Natural killer cell treated with Interleukin-12 subunit alpha and Interleukin-12 subunit beta and Interleukin-15 and Interleukin-18, amount 100 ng/mL, for 72 hours (primary cell): ENCODE data around the gene SHISA4. TPM values are rescaled to one million over a fixed set of nuclear protein-coding genes. Genes with fewer than 3 reads are reported as not detected.

Source experiments
- ATAC-seq, 2 donors: fragments of 150-1000 bp; cut with Tn5 transposase in 1 of 2; sonication (Bioruptor Pico), chemical (Tn5 transposase) in 1 of 2; 2 replicates each; pipeline ENCODE4 v1.10.0; 2021
- DNase-seq: peaks from one replicate; pipeline ENCODE4 v3.0.0; 2022; ENCODE audit warnings: low spot score
- H3K27ac Mint-ChIP-seq, 2 donors: 1 replicate in 1 of 2; 2 replicates in 1 of 2; pipeline ENCODE4 v1.8.0; 2022; ENCODE audit warnings: mixed read lengths in 2 of 2, mild to moderate bottlenecking in 1 of 2, moderate library complexity in 1 of 2
- H3K27me3 Mint-ChIP-seq, 2 donors: 1 replicate in 1 of 2; 2 replicates in 1 of 2; pipeline ENCODE4 v1.8.0; 2022; ENCODE audit warnings: mixed read lengths in 2 of 2
- H3K36me3 Mint-ChIP-seq: one replicate; pipeline ENCODE4 v1.8.0; 2022; ENCODE audit warnings: mixed read lengths
- H3K4me1 Mint-ChIP-seq, 2 donors: 1 replicate in 1 of 2; 2 replicates in 1 of 2; pipeline ENCODE4 v1.8.0; 2022; ENCODE audit warnings: low read depth in 2 of 2, mixed read lengths in 2 of 2, mild to moderate bottlenecking in 1 of 2
- H3K4me3 Mint-ChIP-seq: one replicate; pipeline ENCODE4 v1.8.0; 2022; ENCODE audit warnings: mixed read lengths
- H3K9me3 Mint-ChIP-seq: 2 replicates; pipeline ENCODE4 v1.8.0; 2022; ENCODE audit warnings: mixed read lengths
- total RNA-seq, 2 donors: library from RNA; stranded (reverse); gene quantifications; one replicate each; pipeline ENCODE4 v1.2.3, GENCODE V29; 2022

SHISA4 gene
- total RNA-seq, 2 donors from 2014 or later: 2.5 TPM

DNA sequence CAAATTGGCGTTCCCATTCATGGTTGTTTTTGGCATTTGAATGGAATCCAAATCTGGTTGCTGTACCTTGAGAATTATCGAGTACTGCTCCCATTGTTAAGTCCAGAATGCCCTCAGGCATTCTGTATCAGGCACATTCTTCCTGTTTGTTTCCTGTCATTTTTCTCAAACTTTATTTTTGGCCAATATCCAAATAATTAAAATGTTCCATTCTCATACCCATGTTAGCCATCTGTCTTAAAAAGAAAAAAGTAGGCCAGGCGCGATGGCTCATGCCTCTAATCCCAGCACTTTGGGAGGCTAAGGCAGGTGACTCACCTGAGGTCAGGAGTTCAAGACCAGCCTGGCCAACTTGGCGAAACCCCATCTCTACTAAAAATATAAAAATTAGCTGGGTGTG is 29.3 kb upstream of the SHISA4 start:
- DNase-seq (no peak), ATAC-seq (no peak)
- peaks cover 41% of the 10 kb centered on the region for H3K36me3 Mint-ChIP-seq
- H3K9me3 Mint-ChIP-seq: no peaks in the 10 kb centered on the region
- no peak overlapping the region for H3K4me3 Mint-ChIP-seq
- no peaks in the 10 kb centered on the region for H3K27me3 Mint-ChIP-seq
- H3K27ac Mint-ChIP-seq: no peak overlapping the region
- H3K4me1 Mint-ChIP-seq: no peaks in the 10 kb centered on the region

DNA sequence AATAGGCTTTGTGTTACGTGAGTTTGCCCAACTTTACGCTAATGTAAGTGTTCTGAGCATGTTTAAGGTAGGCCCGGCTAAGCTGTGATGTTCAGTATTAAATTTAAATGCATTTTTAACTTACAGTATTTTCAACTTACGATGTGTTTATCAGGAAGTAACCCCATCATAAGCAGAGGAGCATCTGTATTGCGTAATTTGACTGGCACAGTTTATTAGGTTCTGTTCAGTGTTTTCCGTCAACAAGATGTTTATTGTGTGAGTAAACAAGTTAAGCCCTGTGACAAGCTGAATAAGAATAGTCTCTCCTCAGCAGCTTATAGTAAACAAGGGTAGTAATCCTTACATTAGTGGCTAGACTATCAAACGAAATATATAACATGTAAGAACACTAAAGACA is 27.2 kb upstream of the SHISA4 start:
- H3K4me1 Mint-ChIP-seq: no peaks in the 10 kb centered on the region
- DNase-seq (no peak), ATAC-seq (no peak)
- no peak overlapping the region for H3K4me3 Mint-ChIP-seq
- H3K27me3 Mint-ChIP-seq: no peaks in the 10 kb centered on the region
- H3K9me3 Mint-ChIP-seq: no peaks in the 10 kb centered on the region
- H3K36me3 Mint-ChIP-seq: peaks cover 26% of the 10 kb centered on the region
- no peak overlapping the region for H3K27ac Mint-ChIP-seq

DNA sequence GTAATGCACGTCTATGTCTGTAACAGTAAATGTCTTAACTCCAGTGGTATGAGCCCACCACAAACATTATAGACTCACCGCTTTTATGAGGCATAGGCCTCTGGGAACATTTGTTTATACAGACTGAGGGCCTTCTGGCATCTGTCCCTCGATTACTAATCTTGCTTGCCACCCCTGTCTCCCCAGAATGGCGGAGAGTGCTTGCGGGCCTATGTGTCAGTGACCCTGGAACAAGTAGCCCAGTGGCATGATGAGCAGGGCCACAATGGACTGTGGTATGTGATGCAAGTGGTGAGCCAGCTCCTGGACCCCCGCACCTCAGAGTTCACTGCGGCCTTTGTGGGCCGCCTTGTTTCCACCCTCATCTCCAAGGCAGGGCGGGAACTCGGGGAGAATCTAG is 18.3 kb upstream of the SHISA4 start:
- H3K27ac Mint-ChIP-seq: no peak overlapping the region
- peaks cover 29% of the 10 kb centered on the region for H3K36me3 Mint-ChIP-seq
- no peak for DNase-seq
- no peak for ATAC-seq
- no peaks in the 10 kb centered on the region for H3K27me3 Mint-ChIP-seq
- no peaks in the 10 kb centered on the region for H3K9me3 Mint-ChIP-seq
- no peak overlapping the region for H3K4me3 Mint-ChIP-seq
- no peaks in the 10 kb centered on the region for H3K4me1 Mint-ChIP-seq

DNA sequence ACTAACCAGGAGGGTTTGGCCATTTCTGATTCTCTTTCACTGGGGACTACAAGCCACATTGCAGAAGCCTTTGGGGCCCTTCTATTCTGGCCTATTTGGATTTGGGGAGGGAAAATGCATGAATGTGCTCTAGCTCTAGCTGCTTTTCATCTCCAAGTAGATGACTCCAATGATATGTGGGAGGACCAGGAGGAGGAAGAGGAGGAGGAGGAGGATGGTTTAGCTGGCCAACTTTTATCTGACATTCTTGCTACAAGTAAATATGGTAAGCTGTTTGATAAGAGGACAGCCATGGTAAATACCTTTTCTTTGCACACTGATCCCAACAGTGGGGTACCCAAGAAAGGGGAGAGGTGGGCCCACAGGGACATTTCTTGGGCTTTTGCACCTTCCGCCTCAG is 14.0 kb upstream of the SHISA4 start:
- peaks cover 27% of the 10 kb centered on the region for H3K36me3 Mint-ChIP-seq
- H3K4me3 Mint-ChIP-seq: no peak overlapping the region
- ATAC-seq (no peak), DNase-seq (no peak)
- H3K9me3 Mint-ChIP-seq: no peaks in the 10 kb centered on the region
- no peaks in the 10 kb centered on the region for H3K4me1 Mint-ChIP-seq
- H3K27me3 Mint-ChIP-seq: no peaks in the 10 kb centered on the region
- no peak overlapping the region for H3K27ac Mint-ChIP-seq

DNA sequence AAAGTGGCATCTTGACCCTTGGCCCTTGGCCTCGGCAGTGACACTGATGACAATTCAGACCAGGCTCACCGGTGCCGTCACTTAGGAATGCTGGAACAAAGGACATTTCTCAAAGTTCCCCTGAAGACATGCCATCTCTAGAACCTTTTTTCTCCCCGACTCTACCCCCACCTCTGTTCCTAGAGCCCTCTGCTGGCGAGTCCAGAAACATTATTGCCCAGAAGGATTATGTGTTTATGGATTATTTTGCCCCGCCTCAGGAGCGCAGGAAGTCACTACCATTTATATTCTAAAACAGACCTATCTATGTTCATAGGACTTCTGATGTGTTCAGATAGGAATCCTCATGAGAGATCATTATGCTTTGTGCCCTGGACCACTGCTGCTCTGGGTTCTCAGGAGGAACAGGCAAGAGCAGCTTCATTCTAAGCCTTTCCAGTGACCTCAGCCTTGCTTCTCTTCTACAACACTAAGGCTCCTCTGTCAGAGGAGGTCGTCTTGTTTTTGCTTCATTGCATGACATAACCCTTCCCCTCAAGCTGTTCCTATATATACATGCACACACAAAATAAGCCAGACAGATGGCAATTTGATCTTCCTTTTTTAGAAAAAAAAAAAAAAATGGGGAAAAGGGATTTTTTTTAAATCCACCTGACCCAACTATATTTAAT is 12.4 kb upstream of the SHISA4 start:
- ATAC-seq (no peak), DNase-seq (no peak)
- Mint-ChIP-seq H3K36me3 (peaks cover 21% of the 10 kb centered on the region), H3K4me3 (no peak overlapping the region), H3K27me3 (no peaks in the 10 kb centered on the region), H3K4me1 (no peaks in the 10 kb centered on the region), H3K9me3 (no peaks in the 10 kb centered on the region), H3K27ac (no peak overlapping the region)

DNA sequence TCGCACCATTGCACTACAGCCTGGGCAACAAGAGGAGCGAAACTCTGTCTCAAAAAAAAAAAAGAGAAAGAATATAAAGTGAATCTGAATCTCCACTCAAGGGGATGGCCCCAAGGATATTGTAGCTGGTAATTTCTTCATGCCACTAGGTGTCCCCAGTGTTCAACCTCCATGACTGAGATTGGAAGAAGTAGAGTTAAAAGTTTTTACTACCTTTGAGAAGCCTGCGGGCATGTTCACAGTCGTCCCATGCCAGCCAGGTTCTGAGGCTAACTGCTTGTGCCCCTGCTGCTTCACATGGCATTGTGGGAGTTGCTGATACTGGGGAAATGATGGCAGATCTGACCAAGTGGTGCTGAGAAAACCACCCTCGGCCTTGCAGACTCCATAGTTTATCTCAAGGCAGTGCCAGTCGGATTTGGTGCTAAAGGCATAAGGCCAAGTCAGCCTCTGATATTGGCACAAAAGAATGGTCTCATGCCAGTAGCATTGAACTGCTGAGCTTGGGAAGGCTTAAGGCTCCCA is 10.8 kb upstream of the SHISA4 start:
- H3K27me3 Mint-ChIP-seq: no peaks in the 10 kb centered on the region
- no peak for ATAC-seq
- no peak overlapping the region for H3K4me3 Mint-ChIP-seq
- no peak for DNase-seq
- no peaks in the 10 kb centered on the region for H3K9me3 Mint-ChIP-seq
- H3K36me3 Mint-ChIP-seq: peaks cover 10% of the 10 kb centered on the region
- no peak overlapping the region for H3K27ac Mint-ChIP-seq
- H3K4me1 Mint-ChIP-seq: no peaks in the 10 kb centered on the region

DNA sequence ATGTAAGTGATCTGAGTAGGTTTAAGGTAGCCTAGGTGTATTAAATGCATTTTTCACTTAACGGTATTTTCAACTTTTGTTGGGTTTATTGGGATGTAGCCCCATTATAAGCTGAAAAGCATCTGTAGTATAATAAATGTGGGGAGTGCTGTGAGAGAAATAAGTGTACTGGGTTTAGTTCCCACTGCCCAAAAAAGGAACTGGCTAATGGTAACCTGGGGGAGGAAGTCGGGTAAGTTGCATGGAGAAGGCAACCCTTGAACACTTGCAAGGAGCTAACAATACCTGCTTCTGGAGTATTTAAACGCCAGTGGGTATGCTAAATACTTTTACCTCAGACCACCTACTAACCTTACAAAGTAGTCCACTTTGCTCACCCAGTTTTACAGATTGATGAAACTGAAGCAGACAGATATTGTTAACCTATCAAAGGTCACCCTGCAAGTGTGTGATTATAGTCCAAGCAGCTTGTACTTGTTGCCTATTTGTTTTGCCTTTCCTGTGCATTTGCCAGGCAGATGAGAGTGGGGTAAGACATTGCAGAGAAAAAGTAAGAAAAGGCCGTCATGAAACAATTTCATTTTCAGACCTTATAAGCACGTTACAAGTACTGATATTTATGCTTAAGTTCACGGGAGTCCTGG is 7.6 kb upstream of the SHISA4 start:
- Mint-ChIP-seq H3K4me3 (no peak overlapping the region), H3K9me3 (no peaks in the 10 kb centered on the region), H3K27me3 (peaks cover 0 to 5% of the 10 kb centered on the region in 2 donors), H3K4me1 (no peaks in the 10 kb centered on the region), H3K36me3 (peaks cover 8% of the 10 kb centered on the region), H3K27ac (peak overlapping the region in 1 of 2 donors; percentile 4)
- ATAC-seq (no peak), DNase-seq (no peak)

DNA sequence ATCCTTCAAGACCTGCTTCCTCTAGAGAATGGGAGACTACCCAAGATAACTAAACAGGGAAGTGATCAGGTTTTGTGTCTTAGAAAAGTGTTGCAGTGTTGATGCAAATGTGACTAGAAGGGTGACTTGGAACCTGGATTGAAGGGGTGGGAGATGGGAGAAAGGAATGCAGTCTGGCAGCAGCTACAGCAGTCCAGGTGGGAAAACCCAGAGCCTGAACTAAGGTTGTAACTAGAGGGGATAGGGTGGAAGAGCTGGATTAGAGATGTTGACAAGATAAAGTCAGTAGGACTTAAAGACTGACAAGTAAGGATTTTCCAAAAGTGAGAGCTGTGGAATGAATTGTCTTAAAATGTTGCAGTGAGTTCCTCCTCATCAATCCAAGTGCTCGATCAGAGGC is 7.1 kb upstream of the SHISA4 start:
- no peak for DNase-seq
- H3K27ac Mint-ChIP-seq: peak overlapping the region in 1 of 2 donors; percentile 4
- no peak overlapping the region for H3K4me3 Mint-ChIP-seq
- no peaks in the 10 kb centered on the region for H3K9me3 Mint-ChIP-seq
- no peaks in the 10 kb centered on the region for H3K4me1 Mint-ChIP-seq
- ATAC-seq: no peak
- peaks cover 4% of the 10 kb centered on the region for H3K36me3 Mint-ChIP-seq
- peaks cover 2 to 6% of the 10 kb centered on the region in 2 donors for H3K27me3 Mint-ChIP-seq

DNA sequence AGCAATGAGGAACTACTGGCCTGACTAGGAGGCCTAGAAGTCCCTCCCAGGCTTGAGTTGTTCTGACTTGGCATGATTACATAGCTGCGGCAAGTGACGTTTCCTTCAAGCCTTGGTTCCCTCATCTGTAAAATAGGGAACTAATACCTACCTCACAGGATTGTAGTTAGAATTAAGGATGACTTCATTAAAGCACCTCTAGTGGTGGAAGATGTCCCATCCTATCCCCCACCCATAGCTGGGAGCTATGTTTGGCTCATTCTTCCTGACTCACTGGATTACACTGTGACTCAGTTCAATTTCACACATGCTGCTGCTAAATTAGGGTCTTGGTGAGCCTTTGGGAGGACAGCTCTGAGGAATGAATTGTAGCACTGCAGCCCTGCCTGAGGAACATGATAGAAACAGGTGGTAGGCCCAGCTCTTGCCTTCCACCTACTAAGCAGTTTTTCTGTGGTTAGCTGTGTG is 6.0 kb upstream of the SHISA4 start:
- H3K36me3 Mint-ChIP-seq: no peaks in the 10 kb centered on the region
- no peak overlapping the region for H3K4me3 Mint-ChIP-seq
- no peak overlapping the region for H3K27ac Mint-ChIP-seq
- no peaks in the 10 kb centered on the region for H3K9me3 Mint-ChIP-seq
- DNase-seq: no peak
- ATAC-seq: no peak
- no peaks in the 10 kb centered on the region for H3K4me1 Mint-ChIP-seq
- peaks cover 13 to 15% of the 10 kb centered on the region in 2 donors for H3K27me3 Mint-ChIP-seq

DNA sequence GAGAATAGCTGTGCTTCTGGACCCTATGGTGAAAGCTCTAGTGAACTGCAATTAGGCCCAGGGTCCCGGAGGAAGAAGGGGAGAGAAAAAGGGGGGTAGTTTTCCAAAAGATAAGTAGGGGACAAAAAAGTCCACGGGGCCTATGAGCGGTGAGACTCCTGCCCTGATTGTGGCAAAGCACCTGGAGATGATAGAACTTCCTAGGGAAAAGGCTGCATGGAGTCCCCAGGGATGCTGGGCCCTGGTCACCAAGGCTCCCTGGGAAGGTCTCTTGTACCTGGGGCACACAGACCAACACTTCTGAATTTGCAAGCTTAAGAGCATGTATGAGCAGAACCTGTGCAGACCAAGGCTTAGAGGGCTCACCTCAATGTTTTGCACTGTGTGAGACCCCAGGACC is 5.4 kb upstream of the SHISA4 start:
- no peaks in the 10 kb centered on the region for H3K4me1 Mint-ChIP-seq
- peaks cover 16 to 17% of the 10 kb centered on the region in 2 donors for H3K27me3 Mint-ChIP-seq

DNA sequence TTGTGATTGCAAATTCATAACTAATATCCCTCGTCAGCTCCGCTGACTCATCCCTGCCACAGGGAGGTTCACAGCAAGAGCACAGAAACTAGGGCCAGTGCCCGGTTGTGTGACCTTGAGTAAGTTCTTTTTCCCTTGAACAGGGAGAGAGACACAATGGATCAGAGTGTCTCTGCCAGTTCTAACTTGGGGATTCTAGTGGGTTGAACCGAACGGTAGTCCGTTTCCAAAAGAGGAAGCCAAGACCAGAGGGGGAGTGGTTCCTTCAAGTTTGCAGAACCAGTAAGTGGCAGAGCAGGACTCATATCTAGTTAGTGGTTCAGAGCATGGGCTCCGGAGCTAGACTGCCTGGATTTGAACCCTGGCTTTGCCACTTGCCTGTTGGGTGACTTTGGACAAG is 4.9 kb upstream of the SHISA4 start:
- H3K27me3 Mint-ChIP-seq: peaks cover 16 to 17% of the 10 kb centered on the region in 2 donors
- no peaks in the 10 kb centered on the region for H3K4me1 Mint-ChIP-seq
- H3K9me3 Mint-ChIP-seq: no peaks in the 10 kb centered on the region
- H3K27ac Mint-ChIP-seq: no peak overlapping the region
- H3K36me3 Mint-ChIP-seq: no peaks in the 10 kb centered on the region
- ATAC-seq (no peak), DNase-seq (no peak)
- H3K4me3 Mint-ChIP-seq: no peak overlapping the region

More for the DNA sequence above, 5.4 kb upstream of the SHISA4 start:
- Mint-ChIP-seq H3K4me3 (no peak overlapping the region), H3K9me3 (no peaks in the 10 kb centered on the region), H3K36me3 (no peaks in the 10 kb centered on the region), H3K27ac (no peak overlapping the region)
- DNase-seq (no peak), ATAC-seq (no peak)

DNA sequence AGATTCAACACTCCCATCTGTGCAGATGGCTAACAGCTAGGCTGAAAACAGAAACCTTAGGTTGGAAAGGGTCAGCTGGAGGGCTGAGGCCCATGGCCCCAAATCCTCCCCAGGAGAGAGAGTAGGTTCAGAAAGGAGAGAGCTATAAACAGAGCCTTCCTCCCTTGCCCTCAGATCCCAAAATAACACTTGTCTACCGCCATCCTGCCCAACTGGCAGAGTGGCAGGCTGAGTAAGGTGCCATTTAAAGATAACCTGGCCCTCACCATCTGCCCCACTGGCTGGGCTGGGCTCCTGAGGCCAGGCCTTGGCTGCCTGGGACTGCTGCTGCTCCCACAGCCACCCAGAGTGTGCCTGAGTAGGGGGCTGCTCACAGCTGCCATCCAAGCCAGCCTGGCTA is 4.3 kb upstream of the SHISA4 start:
- Mint-ChIP-seq H3K4me1 (peaks cover 0 to under 1% of the 10 kb centered on the region in 2 donors), H3K4me3 (no peak overlapping the region), H3K9me3 (no peaks in the 10 kb centered on the region), H3K27me3 (peaks cover 17 to 18% of the 10 kb centered on the region in 2 donors), H3K36me3 (no peaks in the 10 kb centered on the region), H3K27ac (no peak overlapping the region)
- no peak for ATAC-seq
- DNase-seq: no peak

DNA sequence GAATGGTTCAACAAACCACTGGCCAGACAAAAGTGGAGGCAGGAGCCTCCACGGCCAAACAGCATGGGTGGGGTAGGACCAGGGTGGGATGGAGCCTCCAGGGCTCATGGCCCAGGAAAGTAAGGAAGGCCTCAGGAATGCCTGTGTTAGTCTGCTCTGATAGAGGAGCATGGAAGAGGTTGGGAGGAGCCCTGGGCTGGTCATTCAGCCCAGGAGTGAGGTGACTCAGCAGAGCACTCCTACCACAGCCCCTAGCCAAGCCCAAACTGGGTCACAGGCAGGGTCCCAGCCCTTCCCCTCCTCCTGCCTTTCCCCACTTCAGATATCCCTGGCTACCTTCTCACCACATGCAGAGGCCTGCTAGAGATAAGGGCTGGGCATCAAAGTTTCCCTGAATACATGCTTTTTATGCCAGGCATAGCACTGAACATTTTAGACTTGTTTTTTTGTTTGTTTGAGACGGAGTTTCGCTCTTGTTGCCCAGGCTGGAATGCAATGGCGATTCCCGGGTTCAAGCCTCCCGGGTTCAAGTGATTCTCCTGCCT is 3.1 kb upstream of the SHISA4 start:
- no peak overlapping the region for H3K27ac Mint-ChIP-seq
- H3K36me3 Mint-ChIP-seq: no peaks in the 10 kb centered on the region
- no peak for DNase-seq
- H3K4me1 Mint-ChIP-seq: peaks cover 0 to 3% of the 10 kb centered on the region in 2 donors
- no peaks in the 10 kb centered on the region for H3K9me3 Mint-ChIP-seq
- no peak for ATAC-seq
- H3K27me3 Mint-ChIP-seq: peaks cover 20 to 23% of the 10 kb centered on the region in 2 donors
- H3K4me3 Mint-ChIP-seq: no peak overlapping the region
